HEK293T (cell line): ENCODE measurements around the gene USP34.
A peak's percentile ranks its signal among the peaks of the same experiment; 100 is the strongest.

Experiments
- CTCF ChIA-PET: fragments of 350-600 bp; formaldehyde crosslinking; extraction: SDS; loops from one replicate; lab custom pipeline; 2021; ENCODE audit warnings: antibody characterized with exemption, inconsistent platforms; lab: Yijun Ruan, JAX
- POLR2A ChIA-PET: fragments of 350-600 bp; formaldehyde crosslinking; extraction: SDS; loops from one replicate; lab custom pipeline; 2020; ENCODE audit warnings: antibody characterized with exemption, inconsistent platforms; lab: Yijun Ruan, JAX
- DNase-seq: peaks from one replicate; pipeline ENCODE4 v3.0.0; 2012; ENCODE audit warnings: mixed read lengths; ENCODE audit errors: extremely low spot score
- ARNT ChIP-seq: fragments of 450-650 bp; IDR thresholded peaks from 2 replicates; pipeline ENCODE4 v1.6.1; 2017; ENCODE audit warnings: mild to moderate bottlenecking
- BHLHE40 ChIP-seq: fragments of 450-650 bp; IDR thresholded peaks from 2 replicates; pipeline ENCODE4 v1.6.1; 2016; ENCODE audit warnings: mild to moderate bottlenecking, moderate library complexity, borderline replicate concordance
- ELF4 ChIP-seq: fragments of 450-650 bp; IDR thresholded peaks from 2 replicates; pipeline ENCODE4 v1.6.1; 2017; ENCODE audit warnings: antibody characterized with exemption
- FOXA1 ChIP-seq: fragments of 450-650 bp; IDR thresholded peaks from 2 replicates; pipeline ENCODE4 v1.6.1; 2016; ENCODE audit warnings: mild to moderate bottlenecking
- FOXK2 ChIP-seq: fragments of 450-650 bp; IDR thresholded peaks from 2 replicates; pipeline ENCODE4 v1.6.1; 2016; ENCODE audit warnings: mild to moderate bottlenecking
- FOXM1 ChIP-seq: fragments of 450-650 bp; IDR thresholded peaks from 2 replicates; pipeline ENCODE4 v1.6.1; 2017; ENCODE audit warnings: mild to moderate bottlenecking, borderline replicate concordance
- HDGF ChIP-seq: fragments of 450-650 bp; IDR thresholded peaks from 2 replicates; pipeline ENCODE4 v1.6.1; 2017; ENCODE audit warnings: antibody characterized with exemption, borderline replicate concordance
- L3MBTL2 ChIP-seq: fragments of 450-650 bp; conservative IDR thresholded peaks from 2 replicates; pipeline ENCODE4 v1.6.1; 2016; ENCODE audit warnings: mild to moderate bottlenecking
- LEF1 ChIP-seq: fragments of 450-650 bp; IDR thresholded peaks from 2 replicates; pipeline ENCODE4 v1.6.1; 2017; ENCODE audit warnings: mild to moderate bottlenecking, borderline replicate concordance
- NFRKB ChIP-seq: fragments of 450-650 bp; IDR thresholded peaks from 2 replicates; pipeline ENCODE4 v1.6.1; 2016; ENCODE audit warnings: mild to moderate bottlenecking, moderate library complexity
- SP1 ChIP-seq: fragments of 450-650 bp; IDR thresholded peaks from 2 replicates; pipeline ENCODE4 v1.6.1; 2017
- SUZ12 ChIP-seq: fragments of 450-650 bp; IDR thresholded peaks from 2 replicates; pipeline ENCODE4 v1.6.1; 2016; ENCODE audit warnings: mild to moderate bottlenecking
- TARDBP ChIP-seq: fragments of 450-650 bp; IDR thresholded peaks from 2 replicates; pipeline ENCODE4 v1.6.1; 2016
- ZNF384 ChIP-seq: fragments of 450-650 bp; IDR thresholded peaks from 2 replicates; pipeline ENCODE4 v1.6.1; 2016
- TF ChIP-seq, protein P1 (sequence below): fragments of 450-650 bp; IDR thresholded peaks from 2 replicates; pipeline ENCODE4 v1.6.1; 2016

USP34 gene, protein sequence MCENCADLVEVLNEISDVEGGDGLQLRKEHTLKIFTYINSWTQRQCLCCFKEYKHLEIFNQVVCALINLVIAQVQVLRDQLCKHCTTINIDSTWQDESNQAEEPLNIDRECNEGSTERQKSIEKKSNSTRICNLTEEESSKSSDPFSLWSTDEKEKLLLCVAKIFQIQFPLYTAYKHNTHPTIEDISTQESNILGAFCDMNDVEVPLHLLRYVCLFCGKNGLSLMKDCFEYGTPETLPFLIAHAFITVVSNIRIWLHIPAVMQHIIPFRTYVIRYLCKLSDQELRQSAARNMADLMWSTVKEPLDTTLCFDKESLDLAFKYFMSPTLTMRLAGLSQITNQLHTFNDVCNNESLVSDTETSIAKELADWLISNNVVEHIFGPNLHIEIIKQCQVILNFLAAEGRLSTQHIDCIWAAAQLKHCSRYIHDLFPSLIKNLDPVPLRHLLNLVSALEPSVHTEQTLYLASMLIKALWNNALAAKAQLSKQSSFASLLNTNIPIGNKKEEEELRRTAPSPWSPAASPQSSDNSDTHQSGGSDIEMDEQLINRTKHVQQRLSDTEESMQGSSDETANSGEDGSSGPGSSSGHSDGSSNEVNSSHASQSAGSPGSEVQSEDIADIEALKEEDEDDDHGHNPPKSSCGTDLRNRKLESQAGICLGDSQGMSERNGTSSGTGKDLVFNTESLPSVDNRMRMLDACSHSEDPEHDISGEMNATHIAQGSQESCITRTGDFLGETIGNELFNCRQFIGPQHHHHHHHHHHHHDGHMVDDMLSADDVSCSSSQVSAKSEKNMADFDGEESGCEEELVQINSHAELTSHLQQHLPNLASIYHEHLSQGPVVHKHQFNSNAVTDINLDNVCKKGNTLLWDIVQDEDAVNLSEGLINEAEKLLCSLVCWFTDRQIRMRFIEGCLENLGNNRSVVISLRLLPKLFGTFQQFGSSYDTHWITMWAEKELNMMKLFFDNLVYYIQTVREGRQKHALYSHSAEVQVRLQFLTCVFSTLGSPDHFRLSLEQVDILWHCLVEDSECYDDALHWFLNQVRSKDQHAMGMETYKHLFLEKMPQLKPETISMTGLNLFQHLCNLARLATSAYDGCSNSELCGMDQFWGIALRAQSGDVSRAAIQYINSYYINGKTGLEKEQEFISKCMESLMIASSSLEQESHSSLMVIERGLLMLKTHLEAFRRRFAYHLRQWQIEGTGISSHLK (N-terminal part only)

DNA sequence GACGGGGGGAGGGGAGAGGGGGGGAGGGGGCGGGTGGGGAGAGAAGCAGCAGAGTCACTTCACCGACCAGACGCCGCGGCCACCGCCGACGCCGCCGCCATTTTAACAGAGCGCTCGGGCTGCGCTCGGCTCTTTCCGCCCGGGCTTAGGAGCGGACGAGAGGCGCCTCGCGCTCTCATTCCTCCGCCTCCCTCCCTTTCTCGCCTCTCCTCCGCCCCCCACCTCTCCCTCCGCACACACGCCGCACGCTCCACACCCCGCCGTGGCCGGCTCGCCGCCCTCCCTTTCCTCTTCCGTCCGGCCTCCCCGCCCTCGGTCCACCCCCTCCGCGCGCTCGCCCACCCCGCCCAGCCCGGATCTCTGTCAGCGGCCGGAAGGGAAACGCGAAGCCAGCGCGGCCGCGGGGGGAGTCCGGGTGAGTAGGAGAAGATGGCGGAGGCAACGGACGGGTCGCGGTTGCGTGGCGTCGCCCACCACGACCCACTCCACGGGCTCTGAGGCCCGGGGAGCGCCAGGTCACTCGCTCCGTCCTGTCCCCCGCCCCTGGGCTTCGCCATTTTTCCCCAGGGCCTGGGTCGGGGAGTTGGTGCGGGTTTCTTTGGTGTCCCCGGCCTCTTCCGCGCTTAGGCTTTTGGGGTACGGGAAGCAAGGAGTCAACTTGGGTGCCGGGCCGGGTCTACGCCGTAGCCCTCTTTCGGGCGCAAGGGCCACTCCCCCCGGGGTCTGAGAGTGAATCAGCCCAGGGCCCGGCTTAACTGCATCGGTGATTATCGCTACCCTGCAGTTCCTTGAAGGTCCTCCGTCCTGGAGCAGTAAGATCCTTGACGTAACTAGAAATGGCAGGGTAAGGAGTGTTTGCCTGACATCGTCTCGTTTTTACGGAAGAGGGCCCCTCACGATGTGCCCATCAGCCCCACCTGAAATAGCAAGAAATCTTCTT lies at the start of gene USP34:
USP34 (minus strand) TSS at position 123 of the 940 bp plus-strand sequence. CDS start 395 bp downstream, outside the sequence.
- TF ChIP-seq, protein P1, sequence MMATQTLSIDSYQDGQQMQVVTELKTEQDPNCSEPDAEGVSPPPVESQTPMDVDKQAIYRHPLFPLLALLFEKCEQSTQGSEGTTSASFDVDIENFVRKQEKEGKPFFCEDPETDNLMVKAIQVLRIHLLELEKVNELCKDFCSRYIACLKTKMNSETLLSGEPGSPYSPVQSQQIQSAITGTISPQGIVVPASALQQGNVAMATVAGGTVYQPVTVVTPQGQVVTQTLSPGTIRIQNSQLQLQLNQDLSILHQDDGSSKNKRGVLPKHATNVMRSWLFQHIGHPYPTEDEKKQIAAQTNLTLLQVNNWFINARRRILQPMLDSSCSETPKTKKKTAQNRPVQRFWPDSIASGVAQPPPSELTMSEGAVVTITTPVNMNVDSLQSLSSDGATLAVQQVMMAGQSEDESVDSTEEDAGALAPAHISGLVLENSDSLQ, result no peak
- no peak for TF ChIP-seq HDGF
- TF ChIP-seq L3MBTL2, result no peak
- TF ChIP-seq ZNF384, result no peak
- no peak for TF ChIP-seq LEF1
- TF ChIP-seq FOXA1, result no peak
- TF ChIP-seq NFRKB, result no peak
- no peak for TF ChIP-seq BHLHE40
- TF ChIP-seq SP1, result no peak
- TF ChIP-seq ARNT, result no peak
- CTCF ChIA-PET, result no interaction called here
- POLR2A ChIA-PET, result interaction anchor here (1.0 to 1.3 kb wide), 2 partner anchors 66 to 67 kb away, joined by 3 to 4 read pairs; partner anchors contain the start of gene XPO1
- peak; percentile 84 for DNase-seq

DNA sequence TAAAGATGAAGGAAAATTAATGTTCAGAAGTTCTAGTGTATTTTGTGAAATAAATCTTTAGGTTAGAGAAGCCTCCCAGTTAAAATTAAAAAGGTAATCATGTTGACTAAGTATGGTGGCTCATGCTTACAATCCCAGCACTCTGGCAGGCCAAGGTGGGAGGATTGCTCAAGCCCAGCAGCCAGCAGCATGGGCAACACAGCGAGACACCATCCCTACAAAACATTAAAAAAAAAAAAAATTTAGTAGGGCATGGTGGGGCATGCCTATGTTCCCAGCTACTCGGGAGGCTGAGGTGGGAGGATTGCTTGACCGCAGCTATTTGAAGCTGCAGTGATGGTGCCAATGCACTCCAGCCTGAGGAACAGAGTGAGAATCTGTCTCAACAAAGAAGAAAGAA lies 49.4 kb upstream of the USP34 start:
- CTCF ChIA-PET, result no interaction called here
- no peak for DNase-seq
- POLR2A ChIA-PET, result interaction anchor here (0.6 kb wide), 1 partner anchor 117 kb away, joined by 4 read pairs; no protein-coding TSS in a partner anchor
- TF ChIP-seq FOXA1 (no peak), TARDBP (no peak), FOXK2 (no peak), ELF4 (no peak), ZNF384 (no peak)
- TF ChIP-seq, protein P1, result no peak

DNA sequence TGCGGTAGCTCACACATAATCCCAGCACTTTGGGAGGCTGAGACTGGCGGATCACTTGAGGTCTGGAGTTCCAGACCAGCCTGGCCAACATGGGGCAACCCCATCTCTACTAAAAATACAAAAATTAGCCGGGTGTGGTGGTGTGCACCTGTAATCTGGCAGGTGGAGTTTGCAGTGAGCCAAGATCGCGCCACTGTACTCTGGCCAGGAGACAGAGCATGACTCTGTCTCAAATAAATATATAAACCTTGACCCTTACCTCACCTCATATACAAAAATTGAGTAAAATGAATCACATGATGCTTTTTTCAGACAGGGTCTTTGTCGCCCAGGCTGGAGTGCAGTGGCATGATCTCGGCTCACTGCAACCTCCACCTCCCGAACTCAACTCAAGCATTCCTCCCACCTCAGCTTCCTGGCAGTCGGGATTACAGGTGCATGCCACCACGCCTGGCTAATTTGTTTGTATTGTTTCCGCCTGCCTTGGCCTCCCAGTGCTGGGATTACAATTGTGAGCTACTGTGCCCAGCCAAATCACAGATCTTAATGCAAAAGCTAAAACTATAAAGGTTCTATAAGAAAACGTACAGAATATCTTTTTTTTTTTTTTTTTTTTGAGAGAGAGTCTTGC lies 42.0 kb upstream of the USP34 start:
- no peak for DNase-seq
- POLR2A ChIA-PET, result interaction anchor here (0.8 to 1.0 kb wide), 2 partner anchors 17 to 25 kb away, joined by 3 read pairs; partner anchors contain the start of gene XPO1
- TF ChIP-seq ZNF384 (no peak), HDGF (no peak), SP1 (no peak)
- CTCF ChIA-PET, result no interaction called here

DNA sequence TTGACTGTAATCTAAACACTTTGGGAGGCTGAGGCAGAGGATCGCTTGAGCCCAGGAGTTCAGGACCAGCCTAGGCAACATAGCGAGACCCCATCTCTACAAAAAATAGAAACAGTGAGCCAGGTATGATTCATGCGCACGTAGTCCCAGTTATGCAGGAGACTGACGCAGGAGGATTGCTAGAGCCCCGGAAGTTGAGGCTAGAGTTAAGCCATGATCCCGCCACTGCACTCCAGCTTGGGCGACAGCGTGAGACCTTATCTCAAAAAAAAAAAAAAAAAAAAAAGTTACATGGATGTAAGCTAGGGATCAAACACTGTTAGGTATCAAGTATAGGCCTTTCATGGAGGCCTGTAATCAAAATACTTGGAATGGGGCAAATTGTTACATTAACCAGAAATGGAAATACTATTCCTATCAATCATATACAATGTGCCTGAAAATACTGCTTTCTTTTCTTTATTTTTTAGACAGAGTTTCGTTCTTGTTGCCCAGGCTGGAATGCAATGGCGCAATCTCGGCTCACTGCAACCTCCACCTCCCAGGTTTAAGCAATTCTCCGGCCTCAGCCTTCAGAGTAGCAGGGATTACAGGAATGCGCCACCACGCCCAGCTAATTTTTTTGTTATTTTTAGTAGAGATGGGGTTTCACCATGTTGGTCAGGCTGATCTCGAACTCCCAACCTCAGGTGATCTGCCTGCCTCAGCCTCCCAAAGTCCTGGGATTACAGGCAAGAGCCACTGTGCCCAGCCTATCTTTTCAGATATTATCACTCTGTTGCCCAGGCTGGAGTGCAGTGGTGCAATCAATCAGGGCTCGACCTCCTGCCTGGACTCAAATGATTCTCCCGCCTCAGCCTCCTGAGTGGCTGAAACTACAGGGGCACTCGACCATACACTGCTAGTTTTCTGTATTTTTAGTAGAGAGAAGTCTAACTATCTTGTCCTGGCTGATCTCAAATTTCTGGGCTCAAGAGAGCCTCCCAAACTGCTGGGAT lies 40.1 kb upstream of the USP34 start:
- no peak for DNase-seq
- ChIA-PET CTCF (interaction anchor here (0.6 kb wide), 1 partner anchor 48 kb away, joined by 5 read pairs; no protein-coding TSS in a partner anchor), POLR2A (no interaction called here)
- TF ChIP-seq SUZ12 (no peak), TARDBP (no peak), NFRKB (no peak), L3MBTL2 (no peak), FOXM1 (no peak), LEF1 (no peak), ZNF384 (no peak), ARNT (no peak), ELF4 (no peak), FOXA1 (no peak), BHLHE40 (no peak)

DNA sequence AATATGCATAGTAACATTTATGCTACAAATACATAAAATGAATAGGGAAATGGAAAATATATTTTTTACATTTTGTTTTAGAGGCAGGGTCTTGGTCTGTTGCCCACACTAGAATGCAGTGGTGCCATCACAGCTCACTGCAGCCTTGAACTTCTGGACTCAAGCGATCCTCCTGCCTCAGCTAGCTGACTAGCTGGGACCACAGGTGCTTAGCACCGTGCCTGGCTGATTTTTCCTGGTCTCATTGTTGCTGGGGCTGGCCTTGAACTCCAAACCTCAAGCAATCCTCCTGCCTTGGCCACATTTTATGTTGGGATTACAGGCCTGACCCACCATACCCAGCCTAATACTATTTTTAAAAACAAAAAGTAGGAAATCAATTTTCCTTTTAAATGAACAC lies 34.1 kb upstream of the USP34 start:
- TF ChIP-seq ARNT (no peak), FOXM1 (no peak), HDGF (no peak)
- no peak for DNase-seq
- ChIA-PET POLR2A (no interaction called here), CTCF (no interaction called here)
